ENCODE measurements around the gene MCMBP. TPM values are rescaled to one million over a fixed set of nuclear protein-coding genes. Genes with fewer than 3 reads are reported as not detected.

MCMBP gene
- total RNA-seq, 3 donors from 2014 or later = 49.9 to 56.4 (median 52.2) TPM

GRCh38 chr10:119865699-119866240 lies 6.9 kb downstream of the MCMBP start:
- H3K4me1 ChIP-seq = peaks cover 0 to 3% of the 10 kb centered on the region in 2 donors
- no peak for TF ChIP-seq CTCF (IDR thresholded peaks at IDR 0.05)
- TF ChIP-seq POLR2A (IDR thresholded peaks at IDR 0.05) = no peak
- TF ChIP-seq POLR2AphosphoS5 (IDR thresholded peaks at IDR 0.05) = no peak
- no peak overlapping the region for H3K4me3 ChIP-seq
- no peak for DNase-seq (ENCODE audit: low spot score in 2 of 2)
- H3K9me3 ChIP-seq = no peaks in the 10 kb centered on the region
- intact Hi-C loops (cut with DNase I; ENCODE audit: low total_unique reads) = no loop called here
- no peak overlapping the region for H3K27ac ChIP-seq
- H3K27me3 ChIP-seq = no peaks in the 10 kb centered on the region
- H3K36me3 ChIP-seq = no peaks in the 10 kb centered on the region

GRCh38 chr10:119863951-119864565 lies 8.6 kb downstream of the MCMBP start:
- Histone ChIP-seq H3K9me3 (no peaks in the 10 kb centered on the region), H3K4me3 (no peak overlapping the region), H3K4me1 (no peaks in the 10 kb centered on the region), H3K36me3 (no peaks in the 10 kb centered on the region), H3K27me3 (no peaks in the 10 kb centered on the region), H3K27ac (no peak overlapping the region)
- intact Hi-C loops (cut with DNase I; ENCODE audit: low total_unique reads) = no loop called here
- DNase-seq (ENCODE audit: low spot score in 2 of 2) = no peak
- TF ChIP-seq POLR2AphosphoS5 (IDR thresholded peaks at IDR 0.05) = no peak
- TF ChIP-seq POLR2A (IDR thresholded peaks at IDR 0.05) = no peak
- TF ChIP-seq CTCF (IDR thresholded peaks at IDR 0.05) = no peak

GRCh38 chr10:119862524-119862923 lies 10.1 kb downstream of the MCMBP start:
- H3K4me1 ChIP-seq = no peaks in the 10 kb centered on the region
- no peaks in the 10 kb centered on the region for H3K27me3 ChIP-seq
- no peak overlapping the region for H3K27ac ChIP-seq
- no peak overlapping the region for H3K4me3 ChIP-seq
- no peak for DNase-seq (ENCODE audit: low spot score in 2 of 2)
- TF ChIP-seq POLR2AphosphoS5 (IDR thresholded peaks at IDR 0.05) = no peak
- TF ChIP-seq CTCF (IDR thresholded peaks at IDR 0.05) = no peak
- TF ChIP-seq POLR2A (IDR thresholded peaks at IDR 0.05) = no peak
- no peaks in the 10 kb centered on the region for H3K9me3 ChIP-seq
- no peaks in the 10 kb centered on the region for H3K36me3 ChIP-seq
- intact Hi-C loops (cut with DNase I; ENCODE audit: low total_unique reads) = no loop called here

GRCh38 chr10:119860866-119861607 lies 11.6 kb downstream of the MCMBP start:
- H3K27me3 ChIP-seq = no peaks in the 10 kb centered on the region
- no peaks in the 10 kb centered on the region for H3K9me3 ChIP-seq
- no peaks in the 10 kb centered on the region for H3K4me1 ChIP-seq
- H3K4me3 ChIP-seq = no peak overlapping the region
- H3K36me3 ChIP-seq = peaks cover 4% of the 10 kb centered on the region
- intact Hi-C loops (cut with DNase I; ENCODE audit: low total_unique reads) = no loop called here
- H3K27ac ChIP-seq = no peak overlapping the region
- no peak for DNase-seq (ENCODE audit: low spot score in 2 of 2)
- TF ChIP-seq POLR2AphosphoS5 (IDR thresholded peaks at IDR 0.05) = no peak
- no peak for TF ChIP-seq POLR2A (IDR thresholded peaks at IDR 0.05)
- no peak for TF ChIP-seq CTCF (IDR thresholded peaks at IDR 0.05)
